GM18502 (cell line): Measurements from ENCODE around the gene TEX54.
"Not testable (repeated sequence)": the region's sequence is repeated elsewhere in the genome, so short reads cannot be mapped to it uniquely, and the experiment has no call there.

Source experiments
- ATAC-seq: cut with Tn5 transposase; IDR thresholded peaks from one replicate; pipeline ENCODE4 v1.9.1; 2021; ENCODE audit warnings: mild to moderate bottlenecking; ENCODE audit not compliant: unreplicated experiment, poor library complexity

TEX54 gene

DNA sequence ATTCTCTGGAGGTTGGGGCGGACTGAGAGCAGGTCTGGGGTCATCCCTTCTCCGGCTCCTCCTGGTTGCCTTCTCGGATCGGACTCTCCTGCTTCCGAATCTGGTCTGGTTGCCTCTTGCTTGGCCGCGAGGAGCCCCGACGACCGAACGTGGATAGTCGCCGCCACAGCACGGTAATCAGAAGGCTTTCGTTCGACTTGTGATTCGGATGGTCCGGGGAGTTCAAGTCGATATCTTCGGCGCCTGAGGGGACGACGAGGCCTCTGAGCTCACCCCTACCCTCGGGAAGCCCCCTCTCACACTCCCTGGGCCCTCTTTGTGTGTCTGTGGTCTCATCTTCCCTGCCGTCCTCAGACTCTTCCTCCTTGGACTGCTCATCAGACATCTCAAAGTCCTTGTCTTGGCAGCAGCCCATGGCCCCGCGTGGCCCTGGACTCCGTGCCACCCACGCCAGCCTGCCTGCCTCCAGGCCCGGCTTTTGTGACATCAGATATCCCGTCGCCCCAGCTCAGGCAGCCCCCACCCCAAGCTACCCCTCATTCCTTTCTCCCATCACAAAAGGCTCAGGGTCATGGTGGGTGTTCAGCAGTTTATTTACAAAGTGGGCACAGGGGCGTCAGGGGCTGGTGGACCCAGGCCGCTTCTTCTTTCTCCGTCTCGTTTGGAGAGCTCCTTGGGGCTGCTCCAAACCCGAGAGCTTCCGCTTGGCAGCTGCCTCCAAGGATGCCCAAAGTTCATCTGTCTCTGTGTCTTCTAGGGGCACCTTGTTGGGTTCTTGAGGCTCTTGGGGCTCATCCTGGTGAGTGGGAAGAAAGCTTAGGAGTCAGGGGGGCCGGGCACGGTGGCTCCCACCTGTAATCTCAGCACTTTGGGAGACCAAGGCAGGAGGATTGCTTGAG is at the start of gene TEX54:
TEX54 (minus strand) TSS at position 506 of the 899 bp plus-strand sequence.
- ATAC-seq: peak; percentile 13

- ATAC-seq: no peak
These were observed 49.7 kb upstream of the TEX54 start for GRCh38 chr11:62882431-62882749.

DNA sequence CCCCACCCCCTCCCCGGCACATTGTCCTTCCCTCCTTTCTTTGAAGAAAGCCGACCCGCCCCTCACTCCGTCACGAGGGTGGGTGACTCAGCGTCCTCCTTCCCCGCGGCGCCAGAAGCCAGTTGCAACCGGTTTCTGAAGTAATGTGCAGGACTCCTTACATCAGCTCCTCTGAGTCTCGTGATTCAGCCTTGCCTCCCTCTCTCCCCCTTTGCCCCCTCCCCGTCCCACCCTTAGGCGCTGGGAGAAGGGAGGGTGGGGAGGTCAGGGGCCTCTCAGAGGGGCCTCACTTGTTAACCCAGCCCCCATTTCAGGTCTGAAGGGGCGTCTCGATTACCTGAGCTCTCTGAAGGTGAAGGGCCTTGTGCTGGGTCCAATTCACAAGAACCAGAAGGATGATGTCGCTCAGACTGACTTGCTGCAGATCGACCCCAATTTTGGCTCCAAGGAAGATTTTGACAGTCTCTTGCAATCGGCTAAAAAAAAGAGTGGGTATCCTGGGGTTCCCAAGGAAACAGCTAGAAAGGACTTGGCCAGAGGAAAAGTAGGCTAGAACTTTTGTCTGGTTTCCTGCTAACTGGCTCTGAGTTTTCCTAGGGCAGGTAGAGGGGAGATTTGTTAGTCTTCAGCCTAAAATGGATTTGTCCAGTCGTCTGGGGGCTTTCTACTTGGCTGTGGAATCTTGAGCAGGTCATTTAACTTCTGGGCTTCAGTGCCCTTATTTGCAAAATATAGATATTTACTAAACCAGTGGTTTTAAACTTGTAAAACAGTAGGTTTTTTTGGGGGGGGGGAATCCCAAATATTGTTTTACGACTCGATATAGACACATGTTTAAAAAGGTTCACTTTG is 49.2 kb upstream of the TEX54 start:
- peak; percentile 43 for ATAC-seq

DNA sequence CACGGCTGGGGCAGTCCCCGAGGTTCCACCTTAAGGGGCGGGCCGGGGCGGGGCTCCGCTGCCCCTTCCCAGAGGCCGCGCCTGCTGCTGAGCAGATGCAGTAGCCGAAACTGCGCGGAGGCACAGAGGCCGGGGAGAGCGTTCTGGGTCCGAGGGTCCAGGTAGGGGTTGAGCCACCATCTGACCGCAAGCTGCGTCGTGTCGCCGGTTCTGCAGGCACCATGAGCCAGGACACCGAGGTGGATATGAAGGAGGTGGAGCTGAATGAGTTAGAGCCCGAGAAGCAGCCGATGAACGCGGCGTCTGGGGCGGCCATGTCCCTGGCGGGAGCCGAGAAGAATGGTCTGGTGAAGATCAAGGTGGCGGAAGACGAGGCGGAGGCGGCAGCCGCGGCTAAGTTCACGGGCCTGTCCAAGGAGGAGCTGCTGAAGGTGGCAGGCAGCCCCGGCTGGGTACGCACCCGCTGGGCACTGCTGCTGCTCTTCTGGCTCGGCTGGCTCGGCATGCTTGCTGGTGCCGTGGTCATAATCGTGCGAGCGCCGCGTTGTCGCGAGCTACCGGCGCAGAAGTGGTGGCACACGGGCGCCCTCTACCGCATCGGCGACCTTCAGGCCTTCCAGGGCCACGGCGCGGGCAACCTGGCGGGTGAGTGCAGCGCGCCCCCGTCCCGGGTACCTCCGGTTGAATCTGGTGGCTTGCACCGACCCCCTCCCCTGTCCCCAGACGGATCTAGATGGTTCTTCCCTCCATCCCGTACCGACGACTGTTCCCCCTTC is 48.4 kb upstream of the TEX54 start, which contains the start of gene SLC3A2:
SLC3A2 (plus strand) TSS at position 94 of the 776 bp plus-strand sequence; CDS start at position 222, 128 bp downstream.
- ATAC-seq: peak; percentile 73

DNA sequence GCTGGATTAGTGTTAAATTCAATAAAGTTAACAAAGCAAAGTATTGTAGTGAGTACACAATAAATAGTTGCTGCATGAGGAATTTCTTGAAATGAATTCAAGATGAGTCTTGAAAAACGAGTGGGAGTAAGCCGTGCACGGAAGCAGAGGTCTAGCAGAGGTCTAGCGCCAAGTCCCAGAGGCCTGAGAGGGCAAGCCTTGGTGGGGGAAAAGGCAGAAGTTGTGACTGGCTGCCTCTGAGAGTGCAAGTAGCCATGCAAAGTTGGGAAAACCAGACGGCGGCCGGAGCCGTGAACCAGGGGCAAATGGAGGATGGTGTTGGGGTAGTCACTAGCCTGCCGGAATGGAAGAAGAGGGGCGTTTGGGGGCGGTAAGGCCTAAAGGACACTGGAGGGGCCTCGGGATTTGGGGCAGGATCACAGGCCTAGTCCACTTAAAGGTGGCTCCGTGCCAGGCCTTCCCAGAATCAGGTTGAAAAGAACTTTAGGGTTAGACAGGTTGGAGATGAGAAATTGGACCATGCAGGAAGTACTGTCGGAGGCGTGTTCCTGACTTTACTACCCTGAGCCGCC is 47.7 kb upstream of the TEX54 start:
- ATAC-seq: peak; percentile 28

GRCh38 chr11:62879235-62879978 is 46.8 kb upstream of the TEX54 start:
- no peak for ATAC-seq

DNA sequence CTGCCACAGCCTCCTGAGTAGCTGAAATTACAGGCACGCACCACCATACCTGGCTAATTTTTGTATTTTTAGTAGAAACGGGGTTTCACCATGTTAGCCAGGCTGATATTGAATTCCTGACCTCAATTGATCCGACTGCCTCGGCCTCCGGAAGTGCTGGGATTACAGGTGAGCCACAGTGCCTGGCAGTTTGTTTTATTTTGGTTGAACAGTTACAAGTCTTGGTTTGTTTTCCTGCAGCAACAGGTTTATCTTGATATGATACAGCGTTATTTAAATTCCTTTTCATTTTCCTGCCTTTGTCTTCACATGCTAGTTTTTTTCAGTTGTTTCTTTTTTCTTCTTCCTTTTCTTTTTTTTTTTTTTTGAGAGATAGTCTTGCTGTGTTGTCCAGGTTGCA is 44.1 kb upstream of the TEX54 start:
- no peak for ATAC-seq

DNA sequence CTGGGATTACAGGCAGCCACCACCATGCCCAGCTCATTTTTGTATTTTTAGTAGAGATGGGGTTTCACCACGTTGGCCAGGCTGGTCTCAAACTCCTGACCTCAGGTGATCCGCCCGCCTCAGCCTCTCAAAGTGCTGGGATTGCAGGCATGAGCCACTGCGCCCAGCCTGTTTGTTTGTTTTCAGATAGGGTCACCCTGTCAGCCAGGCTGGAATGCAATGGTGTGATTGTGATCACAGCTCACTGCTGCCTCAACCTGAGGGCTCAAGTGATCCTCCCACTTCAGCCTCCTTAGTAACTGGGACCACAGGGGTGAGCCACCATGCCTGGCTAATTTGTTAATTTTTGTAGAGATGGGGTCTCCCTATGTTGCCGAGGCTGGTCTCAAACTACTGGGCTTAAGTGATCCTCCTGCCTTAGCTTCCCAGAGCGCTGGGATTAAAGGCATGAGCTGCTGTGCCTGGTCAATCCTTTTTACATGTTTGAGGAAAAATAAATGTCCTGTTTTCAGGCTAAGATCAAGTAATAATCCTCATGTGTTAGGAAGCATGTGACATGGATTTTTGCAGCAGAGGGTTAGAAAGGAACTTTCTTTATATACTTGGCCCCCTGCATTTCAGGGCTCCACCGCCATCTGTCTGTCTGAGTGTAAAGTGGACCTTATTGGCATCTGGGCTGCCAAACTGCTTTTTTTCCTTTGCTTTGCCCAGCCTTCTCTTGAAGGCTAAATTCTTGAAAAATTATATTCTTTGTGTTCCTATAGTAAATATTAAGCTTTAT is 43.2 kb upstream of the TEX54 start:
- ATAC-seq: no peak

DNA sequence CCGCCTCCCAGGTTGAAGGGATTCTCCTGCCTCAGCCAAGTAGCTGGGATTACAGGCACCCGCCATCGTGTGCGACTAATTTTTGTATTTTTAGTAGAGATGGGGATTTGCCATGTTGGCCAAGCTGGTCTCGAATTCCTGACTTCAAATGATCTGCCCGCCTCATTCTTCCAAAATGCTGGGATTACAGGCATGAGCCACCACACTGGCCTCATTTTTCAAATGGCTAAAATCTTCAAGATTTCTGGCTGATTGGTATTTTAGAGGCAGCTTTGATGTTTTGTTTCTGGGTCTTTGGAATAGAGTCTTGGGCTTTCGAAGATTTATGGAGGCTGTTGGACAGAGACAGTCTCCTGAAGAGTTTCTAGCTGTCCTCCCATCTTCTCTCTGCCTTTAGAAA is 42.2 kb upstream of the TEX54 start:
- no peak for ATAC-seq

DNA sequence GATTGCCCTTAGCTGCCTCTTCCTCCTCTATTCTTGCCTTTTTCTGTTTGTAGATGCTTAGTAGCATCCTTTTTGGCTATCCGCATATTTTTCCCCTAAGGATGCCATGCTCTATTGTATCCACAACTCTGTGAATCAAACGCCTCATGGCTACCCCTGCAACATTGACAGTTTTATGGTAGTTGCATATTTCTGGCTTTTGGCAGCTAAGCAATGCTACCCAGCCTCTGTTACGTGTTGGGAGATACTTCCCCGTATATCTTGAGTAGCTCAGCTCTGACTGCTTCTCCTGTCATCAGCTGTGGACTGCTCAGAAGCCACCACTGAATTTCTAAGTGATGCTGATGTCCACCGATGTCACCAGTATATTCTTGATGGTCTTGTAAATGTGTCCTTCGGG is 33.0 kb upstream of the TEX54 start:
- ATAC-seq: no peak

DNA sequence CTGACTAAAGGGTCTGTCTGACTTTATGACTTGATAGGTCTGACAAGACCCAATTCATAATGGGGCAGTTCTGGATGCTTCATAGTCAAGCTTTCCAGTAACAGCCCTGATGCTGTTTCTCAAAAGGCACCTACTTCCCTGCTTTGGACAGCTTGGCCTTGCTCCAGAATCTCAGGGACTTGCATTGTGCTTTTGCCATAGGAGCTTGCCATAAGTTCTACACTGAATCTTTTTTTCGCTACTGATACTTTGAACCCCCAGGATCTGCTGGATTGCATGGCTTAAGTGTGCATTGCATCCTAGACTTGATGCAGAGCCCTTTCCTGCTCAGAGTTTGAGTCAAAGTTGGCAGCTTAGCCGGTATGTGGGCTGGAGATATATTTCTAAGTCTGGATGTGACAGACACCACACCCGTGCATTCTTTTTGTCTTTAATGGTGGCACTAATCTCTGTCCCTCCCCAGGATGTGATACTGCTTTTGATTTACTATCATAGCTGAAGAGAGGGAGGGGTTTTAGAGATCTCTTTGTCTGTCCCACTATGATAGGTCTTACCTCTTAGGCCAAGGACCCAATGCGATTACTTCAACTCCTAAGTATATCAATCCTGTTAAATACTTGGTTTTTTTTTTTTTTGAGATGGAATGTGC is 31.2 kb upstream of the TEX54 start:
- no peak for ATAC-seq

DNA sequence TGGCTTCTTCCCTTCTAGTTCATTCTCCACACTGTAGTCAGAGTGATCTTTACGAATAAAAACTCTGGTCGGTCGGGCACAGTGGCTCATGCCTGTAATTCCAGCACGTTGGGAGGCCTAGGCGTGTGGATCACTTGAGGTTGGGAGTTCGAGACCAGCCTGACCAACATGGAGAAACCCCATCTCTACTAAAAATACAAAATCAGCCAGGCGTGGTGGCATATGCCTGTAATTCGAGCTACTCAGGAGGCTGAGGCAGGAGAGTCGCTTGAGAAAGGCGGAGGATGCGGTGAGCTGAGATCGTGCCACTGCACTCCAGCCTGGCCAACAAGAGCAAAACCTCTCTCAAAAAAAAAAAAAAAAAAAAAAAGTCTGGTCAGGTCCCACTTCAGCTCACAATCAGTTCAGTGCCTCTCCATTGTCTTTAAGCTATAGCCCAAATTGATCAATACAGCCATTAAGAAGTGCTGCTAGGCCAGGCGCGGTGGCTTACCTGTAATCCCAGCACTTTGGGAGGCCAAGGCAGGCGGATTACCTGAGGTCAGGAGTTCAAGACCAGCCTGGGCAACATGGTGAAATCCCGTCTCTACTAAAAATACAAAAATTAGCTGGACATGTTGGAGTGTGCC is 29.0 kb upstream of the TEX54 start:
- not testable (repeated sequence) for ATAC-seq

DNA sequence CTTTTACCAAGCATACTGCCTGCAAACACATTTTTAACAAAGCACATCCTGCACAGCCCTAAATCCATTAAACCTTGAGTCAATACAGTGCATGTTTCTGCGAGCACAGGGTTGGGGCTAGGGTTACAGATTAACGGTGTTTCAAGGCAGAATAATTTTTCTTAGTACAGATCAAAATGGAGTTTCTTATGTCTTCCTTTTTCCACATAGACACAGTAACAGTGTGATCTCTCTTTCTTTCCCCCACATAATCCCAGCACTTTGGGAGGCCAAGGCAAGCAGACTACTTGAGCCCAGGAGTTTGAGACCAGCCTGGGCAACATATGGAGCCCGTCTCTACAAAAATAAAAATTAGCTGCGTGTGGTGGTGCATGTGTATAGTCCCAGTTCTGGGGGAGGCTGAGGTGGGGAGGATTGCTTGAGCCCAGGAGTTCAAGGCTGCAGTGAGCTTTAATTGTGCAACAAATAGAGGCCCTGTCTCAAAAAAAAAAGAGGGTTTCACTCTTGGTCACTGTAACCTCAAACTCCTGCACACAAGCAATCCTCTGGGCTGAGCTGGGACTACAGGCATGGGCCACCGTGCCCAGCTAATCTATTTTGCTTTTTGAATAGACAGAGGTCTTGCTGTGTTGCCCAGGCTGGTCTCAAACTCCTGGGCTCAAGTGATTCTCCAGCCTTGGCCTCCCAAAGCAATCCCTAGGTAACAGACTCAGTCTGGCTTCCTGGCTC is 28.4 kb upstream of the TEX54 start:
- ATAC-seq: no peak

GRCh38 chr11:62859281-62859703 is 26.7 kb upstream of the TEX54 start:
- not testable (repeated sequence) for ATAC-seq

GRCh38 chr11:62858201-62858600 is 25.6 kb upstream of the TEX54 start:
- no peak for ATAC-seq

- ATAC-seq: no peak
These were observed 24.9 kb upstream of the TEX54 start for GRCh38 chr11:62857541-62857982.

DNA sequence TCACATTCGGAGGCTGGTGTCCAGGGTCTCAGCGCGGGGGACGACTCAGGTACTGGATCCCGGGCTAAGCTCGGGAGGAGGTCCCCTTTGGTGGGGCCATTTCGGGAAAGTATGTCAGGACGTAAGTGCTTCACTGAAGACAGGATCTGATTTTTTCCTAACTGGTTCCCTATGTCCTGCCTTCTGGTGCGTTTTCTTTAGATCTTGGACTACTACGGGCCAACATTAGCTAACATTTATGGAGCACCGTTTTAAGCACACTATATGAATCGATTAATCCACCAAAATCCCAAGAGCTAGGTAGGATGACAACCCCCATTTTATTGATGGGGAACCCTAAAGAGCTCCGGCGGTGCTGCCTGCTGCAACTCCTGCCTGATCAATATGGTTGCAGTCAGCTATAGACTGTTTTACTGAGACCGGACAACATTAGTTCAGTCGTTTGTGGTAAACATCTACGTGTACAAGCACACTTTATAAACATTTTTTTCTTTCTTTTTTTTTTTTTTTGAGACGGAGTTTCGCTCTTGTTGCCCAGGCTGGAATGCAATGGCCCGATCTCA is 23.8 kb upstream of the TEX54 start:
- ATAC-seq: peak; percentile 8
